IMR-90 (cell line): ENCODE results near the gene MRAP. TPM values are rescaled to one million over a fixed set of nuclear protein-coding genes. Genes with fewer than 3 reads are reported as not detected.

Experiments used
- ATAC-seq: fragments of 200-7000 bp; cut with Tn5 transposase; 2 replicates; pipeline ENCODE4 v1.9.1; 2020; ENCODE audit warnings: low read depth, mild to moderate bottlenecking, moderate library complexity
- BruUV-seq: library from RNA; stranded (reverse); fragments of 400-500 nt; replicated peaks from 2 replicates; lab custom pipeline; 2021; lab: Mats Ljungman, UMichigan
- CTCF ChIA-PET: fragments of 300-600 bp; formaldehyde crosslinking; extraction: SDS; loops from one replicate; lab custom pipeline; 2021; ENCODE audit warnings: antibody characterized with exemption; lab: Yijun Ruan, JAX
- POLR2A ChIA-PET: fragments of 300-600 bp; sonication (Branson Sonifier 250); formaldehyde crosslinking; loops from one replicate; lab custom pipeline; 2022; ENCODE audit warnings: antibody characterized with exemption; ENCODE audit not compliant: unreplicated experiment; lab: Charles Lee
- DNase-seq: peaks from one replicate; pipeline ENCODE4 v3.0.0; 2013
- H2AFZ ChIP-seq: replicated peaks from 2 replicates; pipeline ENCODE3; 2013; ENCODE audit warnings: low read length, mild to moderate bottlenecking; ENCODE audit not compliant: poor library complexity
- H2AK5ac ChIP-seq: 2 replicates; pipeline ENCODE4 v1.6.1; 2013; ENCODE audit warnings: low read depth, low read length, inconsistent platforms
- H2AK9ac ChIP-seq: replicated peaks from 2 replicates; pipeline ENCODE3; 2013; ENCODE audit warnings: mild to moderate bottlenecking, low read depth, low read length, moderate library complexity; ENCODE audit not compliant: poor library complexity
- H2BK120ac ChIP-seq: 2 replicates; pipeline ENCODE4 v1.6.1; 2013; ENCODE audit warnings: low read depth, low read length, inconsistent platforms
- H2BK15ac ChIP-seq: 3 replicates; pipeline ENCODE4 v1.6.1; 2013; ENCODE audit warnings: low read depth, low read length, inconsistent platforms
- H2BK20ac ChIP-seq: 2 replicates; pipeline ENCODE4 v1.6.1; 2013; ENCODE audit warnings: low read depth, mild to moderate bottlenecking, inconsistent platforms, low read length, moderate library complexity
- H2BK5ac ChIP-seq: 2 replicates; pipeline ENCODE4 v1.6.1; 2013; ENCODE audit warnings: mild to moderate bottlenecking, low read depth, low read length, inconsistent platforms; ENCODE audit not compliant: poor library complexity, severe bottlenecking
- H3K14ac ChIP-seq: replicated peaks from 2 replicates; pipeline ENCODE4 v1.6.1; 2013; ENCODE audit warnings: low read depth, low read length, inconsistent platforms
- H3K18ac ChIP-seq: 2 replicates; pipeline ENCODE4 v1.6.1; 2013; ENCODE audit warnings: low read depth, low read length, control low read depth
- H3K23ac ChIP-seq: 2 replicates; pipeline ENCODE4 v1.6.1; 2013; ENCODE audit warnings: low read depth, low read length, inconsistent platforms
- H3K27ac ChIP-seq: 2 replicates; pipeline ENCODE4 v1.5.1; 2013; ENCODE audit warnings: mild to moderate bottlenecking, control low read depth, low read length; ENCODE audit not compliant: insufficient read depth
- H3K27me3 ChIP-seq: 2 replicates; pipeline ENCODE4 v1.6.1; 2013; ENCODE audit warnings: low read length; ENCODE audit not compliant: control insufficient read depth, insufficient read depth
- H3K36me3 ChIP-seq: 2 replicates; pipeline ENCODE4 v1.6.1; 2013; ENCODE audit warnings: low read length, mixed read lengths; ENCODE audit not compliant: control insufficient read depth, insufficient read depth
- H3K4ac ChIP-seq: 2 replicates; pipeline ENCODE4 v1.6.1; 2013; ENCODE audit warnings: low read depth, low read length, inconsistent platforms
- H3K4me1 ChIP-seq: 2 replicates; pipeline ENCODE4 v1.6.1; 2013; ENCODE audit warnings: low read length, mixed read lengths; ENCODE audit not compliant: control insufficient read depth, insufficient read depth
- H3K4me2 ChIP-seq: 2 replicates; pipeline ENCODE4 v1.6.1; 2013; ENCODE audit warnings: low read depth, mild to moderate bottlenecking, control low read depth, low read length, moderate library complexity
- H3K4me3 ChIP-seq: 2 replicates; pipeline ENCODE4 v1.5.1; 2013; ENCODE audit warnings: low read depth, mild to moderate bottlenecking, control low read depth, low read length, moderate library complexity; ENCODE audit not compliant: insufficient read depth
- H3K56ac ChIP-seq: 2 replicates; pipeline ENCODE4 v1.6.1; 2013; ENCODE audit warnings: low read length, inconsistent platforms; ENCODE audit not compliant: insufficient read depth; ENCODE audit errors: extremely low read depth
- H3K79me1 ChIP-seq, 2 experiments: 2 replicates each; pipeline ENCODE4 v1.6.1; 2013; ENCODE audit warnings: low read length in 2 of 2, inconsistent platforms in 1 of 2, low read depth in 1 of 2
- H3K9ac ChIP-seq: 2 replicates; pipeline ENCODE4 v1.6.1; 2013; ENCODE audit warnings: low read depth, low read length, control low read depth
- H3K9me1 ChIP-seq: 2 replicates; pipeline ENCODE4 v1.6.1; 2013; ENCODE audit warnings: low read length, inconsistent platforms; ENCODE audit not compliant: insufficient read depth
- H3K9me3 ChIP-seq: 2 replicates; pipeline ENCODE4 v1.6.1; 2013; ENCODE audit warnings: low read length; ENCODE audit not compliant: control insufficient read depth, insufficient read depth
- H4K20me1 ChIP-seq: 2 replicates; pipeline ENCODE4 v1.6.1; 2013; ENCODE audit warnings: low read length, inconsistent platforms; ENCODE audit not compliant: insufficient read depth
- H4K5ac ChIP-seq: 2 replicates; pipeline ENCODE4 v1.6.1; 2013; ENCODE audit warnings: mild to moderate bottlenecking, low read depth, low read length, control low read depth
- H4K8ac ChIP-seq, 2 experiments: 2 replicates each; pipeline ENCODE4 v1.6.1; 2013; ENCODE audit warnings: low read depth in 2 of 2, low read length in 2 of 2, control low read depth in 1 of 2, inconsistent platforms in 1 of 2
- H4K91ac ChIP-seq: 2 replicates; pipeline ENCODE4 v1.6.1; 2013; ENCODE audit warnings: low read depth, low read length, inconsistent platforms; ENCODE audit not compliant: insufficient read depth
- BHLHE40 ChIP-seq: fragments of 150-350 bp; IDR thresholded peaks from 2 replicates; pipeline ENCODE4 v1.6.1; 2016; ENCODE audit warnings: mild to moderate bottlenecking, low read depth, low read length
- CEBPB ChIP-seq: IDR thresholded peaks from 2 replicates; pipeline ENCODE4 v1.6.1; 2012; ENCODE audit warnings: low read depth, low read length, improper control_type of control experiment
- CHD1 ChIP-seq: IDR thresholded peaks from 2 replicates; pipeline ENCODE4 v1.6.1; 2012; ENCODE audit warnings: low read depth, low read length, improper control_type of control experiment
- CTCF ChIP-seq: conservative IDR thresholded peaks from 2 replicates; pipeline ENCODE4 v1.5.1; 2012; ENCODE audit warnings: mild to moderate bottlenecking, low read depth, low read length, improper control_type of control experiment
- ELK1 ChIP-seq: fragments of 150-350 bp; IDR thresholded peaks from 2 replicates; pipeline ENCODE4 v1.6.1; 2016; ENCODE audit warnings: low read depth, mild to moderate bottlenecking, low read length, moderate library complexity, borderline replicate concordance
- FOS ChIP-seq: fragments of 150-350 bp; IDR thresholded peaks from 2 replicates; pipeline ENCODE4 v1.6.1; 2016; ENCODE audit warnings: low read depth, low read length
- MAFK ChIP-seq: IDR thresholded peaks from 2 replicates; pipeline ENCODE4 v1.6.1; 2012; ENCODE audit warnings: low read depth, low read length, improper control_type of control experiment
- MAZ ChIP-seq: IDR thresholded peaks from 2 replicates; pipeline ENCODE4 v1.6.1; 2012; ENCODE audit warnings: low read depth, mild to moderate bottlenecking, low read length, improper control_type of control experiment, moderate library complexity, borderline replicate concordance
- MXI1 ChIP-seq: IDR thresholded peaks from 2 replicates; pipeline ENCODE4 v1.6.1; 2012; ENCODE audit warnings: low read depth, mild to moderate bottlenecking, low read length, moderate library complexity, borderline replicate concordance
- NFE2L2 ChIP-seq: fragments of 150-350 bp; IDR thresholded peaks from 2 replicates; pipeline ENCODE4 v1.6.1; 2016; ENCODE audit warnings: low read depth, mild to moderate bottlenecking, low read length
- POLR2A ChIP-seq: IDR thresholded peaks from 2 replicates; pipeline ENCODE4 v1.6.1; 2012; ENCODE audit warnings: mild to moderate bottlenecking, low read depth, low read length
- RAD21 ChIP-seq: IDR thresholded peaks from 2 replicates; pipeline ENCODE4 v1.6.1; 2012; ENCODE audit warnings: low read length, improper control_type of control experiment
- RCOR1 ChIP-seq: IDR thresholded peaks from 2 replicates; pipeline ENCODE4 v1.6.1; 2012; ENCODE audit warnings: mild to moderate bottlenecking, low read length, improper control_type of control experiment; ENCODE audit not compliant: insufficient replicate concordance
- RFX5 ChIP-seq: IDR thresholded peaks from 2 replicates; pipeline ENCODE4 v1.8.0; 2012; ENCODE audit warnings: low read depth, mild to moderate bottlenecking, low read length, moderate library complexity
- SMC3 ChIP-seq: fragments of 150-350 bp; IDR thresholded peaks from 2 replicates; pipeline ENCODE4 v1.6.1; 2016; ENCODE audit warnings: low read depth, mild to moderate bottlenecking, antibody characterized with exemption, low read length, moderate library complexity
- USF2 ChIP-seq: fragments of 150-350 bp; IDR thresholded peaks from 2 replicates; pipeline ENCODE4 v1.6.1; 2017; ENCODE audit warnings: mild to moderate bottlenecking, antibody characterized with exemption, low read length, low read depth
- WGBS, 2 experiments: methylation state at CpG; one replicate each; pipeline versions ENCODE4 v1.1.5 to v1.1.7; 2013; ENCODE audit warnings: missing lambda C conversion rate in 2 of 2; ENCODE audit not compliant: insufficient read length in 1 of 2; ENCODE audit errors: extremely low coverage in 2 of 2; 5-methylcytosine and 5-hydroxymethylcytosine counted together
- dilution Hi-C: fragments of 300-500 bp; cut with HindIII; formaldehyde crosslinking; loops from one replicate; pipeline ENCODE4 v1.14.3; 2018; ENCODE audit warnings: low sequenced_read_pairs; ENCODE audit not compliant: unreplicated experiment
- in situ Hi-C: fragments of 300-500 bp; cut with MboI; formaldehyde crosslinking; loops from 3 replicates; pipeline ENCODE4 v1.14.3; 2019; ENCODE audit warnings: low sequenced_read_pairs, inconsistent platforms, mixed read lengths
- intact Hi-C: fragments of 100-400 bp; cut with micrococcal nuclease; formaldehyde crosslinking; loops from 2 replicates; pipeline ENCODE4 v1.10.0; 2022
- polyA plus RNA-seq, 3 experiments: library from polyadenylated mRNA; depleted of rRNA; stranded (reverse); fragments of >200 nt; gene quantifications; 2 replicates each; pipeline ENCODE4 v1.2.3, GENCODE V29; 2012; ENCODE audit warnings: low replicate concordance in 1 of 3
- total RNA-seq: library from RNA; depleted of rRNA; stranded (reverse); fragments of >200 nt; gene quantifications from 2 replicates; pipeline ENCODE4 v1.2.3, GENCODE V29; 2012

The MRAP gene
- total and polyA plus RNA-seq, 2 of the 4 experiments (the other 2 are of a cell fraction), result not detected

DNA sequence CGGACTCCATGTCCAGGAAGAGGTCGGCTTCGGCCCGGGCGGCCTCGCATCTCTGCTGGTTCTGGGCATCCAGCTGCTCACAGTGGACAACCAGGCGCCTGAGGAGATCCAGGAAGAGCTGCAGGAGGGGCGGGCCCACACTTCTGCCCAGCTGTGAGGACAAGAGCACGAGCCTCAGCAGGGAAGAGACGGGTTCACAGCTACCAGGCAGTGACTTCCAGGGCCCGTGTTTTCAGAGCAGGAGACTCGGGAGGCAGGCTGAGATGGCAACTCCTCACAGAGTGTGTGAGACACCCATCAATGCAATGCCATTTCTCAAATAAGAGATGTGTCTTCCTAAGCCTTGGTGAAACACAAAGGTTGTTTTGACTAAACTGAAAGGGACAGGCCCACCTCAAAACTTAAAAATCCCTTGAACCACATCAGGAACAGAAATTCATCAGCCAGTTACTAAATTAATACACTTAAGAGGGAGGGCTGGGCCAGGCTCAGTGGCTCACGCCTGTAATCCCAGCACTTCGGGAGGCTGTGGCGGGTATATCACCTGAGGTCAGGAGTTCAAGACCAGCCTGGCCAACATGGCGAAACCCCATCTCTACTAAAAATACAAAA, 50.8 kb downstream of the MRAP start:
- no peaks in the 10 kb centered on the region for H3K9me1 ChIP-seq
- no peak overlapping the region for H4K91ac ChIP-seq
- H3K27ac ChIP-seq, result no peak overlapping the region
- H4K5ac ChIP-seq, result no peak overlapping the region
- H3K4me2 ChIP-seq, result no peak overlapping the region
- dilution Hi-C loops (no loop called here), intact Hi-C loops (no loop called here), in situ Hi-C loops (no loop called here)
- no peaks in the 10 kb centered on the region for H4K20me1 ChIP-seq
- H3K9me3 ChIP-seq, result peaks cover 7% of the 10 kb centered on the region
- H3K56ac ChIP-seq, result no peak overlapping the region
- DNase-seq (no peak), ATAC-seq (no peak)
- no peak overlapping the region for H2AK9ac ChIP-seq
- no peak overlapping the region for H4K8ac ChIP-seq
- no peak overlapping the region for H2BK120ac ChIP-seq
- H3K4me3 ChIP-seq, result no peak overlapping the region
- H3K14ac ChIP-seq, result no peak overlapping the region
- no peak overlapping the region for H3K9ac ChIP-seq
- WGBS, 2 experiments, result 97% methylated on average over 6 of the region's 16 CpGs; no CpG with 5 or more reads in 1 of the 2 experiments
- peaks cover 7 to 21% of the 10 kb centered on the region in 2 experiments; a peak in 2 of 4 replicates for H3K79me1 ChIP-seq
- no peak overlapping the region for H2BK15ac ChIP-seq
- no peak overlapping the region for H3K18ac ChIP-seq
- H2AK5ac ChIP-seq, result no peak overlapping the region
- H3K36me3 ChIP-seq, result peaks cover 83% of the 10 kb centered on the region
- POLR2A ChIA-PET, result no interaction called here
- H3K27me3 ChIP-seq, result no peaks in the 10 kb centered on the region
- no peak overlapping the region for H3K23ac ChIP-seq
- TF ChIP-seq BHLHE40 (no peak), MAZ (no peak), RCOR1 (no peak), SMC3 (no peak), USF2 (no peak), CEBPB (no peak), MAFK (no peak), ELK1 (no peak), CTCF (no peak), CHD1 (no peak), NFE2L2 (no peak), RFX5 (no peak), RAD21 (no peak), MXI1 (no peak), POLR2A (no peak), FOS (no peak)
- H2BK20ac ChIP-seq, result no peak overlapping the region
- no peaks in the 10 kb centered on the region for H3K4me1 ChIP-seq
- H3K4ac ChIP-seq, result no peak overlapping the region
- H2BK5ac ChIP-seq, result no peak overlapping the region
- CTCF ChIA-PET, result interaction anchor here (0.6 kb wide), 1 partner anchor 10 kb away, joined by 3 read pairs; no protein-coding TSS in a partner anchor
- H2AFZ ChIP-seq, result no peak overlapping the region
- BruUV-seq, result no TSS peak
